Neural cell (in vitro differentiated cells): Measurements from ENCODE around the gene ATP5MG. TPM values are rescaled to one million over a fixed set of nuclear protein-coding genes. Genes with fewer than 3 reads are reported as not detected.

Source experiments
- H2AFZ ChIP-seq: fragments of 200-600, 300-800 bp; sonication (generic), shearing (Covaris generic); 2 replicates; pipeline ENCODE4 v1.6.0; 2014; ENCODE audit warnings: low read depth, mild to moderate bottlenecking, antibody characterized with exemption, low read length, moderate library complexity
- H3F3A ChIP-seq: fragments of 200-600 bp; shearing (Covaris generic); 2 replicates; pipeline ENCODE4 v1.6.1; 2016; ENCODE audit warnings: mild to moderate bottlenecking, moderate library complexity, mixed read lengths, antibody characterized with exemption, low read length; ENCODE audit not compliant: insufficient read depth, poor library complexity, severe bottlenecking
- H3K27ac ChIP-seq: fragments of 200-600, 300-800 bp; sonication (generic), shearing (Covaris generic); 2 replicates; pipeline ENCODE4 v1.5.1; 2014; ENCODE audit warnings: mild to moderate bottlenecking, low read length, moderate library complexity
- H3K27me3 ChIP-seq: fragments of 300-800, 200-600 bp; sonication (generic), shearing (Covaris generic); 2 replicates; pipeline ENCODE4 v1.6.0; 2014; ENCODE audit warnings: mild to moderate bottlenecking, low read depth, low read length, moderate library complexity; ENCODE audit not compliant: insufficient read depth
- H3K36me3 ChIP-seq: fragments of 300-800, 200-600 bp; sonication (generic), shearing (Covaris generic); 2 replicates; pipeline ENCODE4 v1.5.1; 2014; ENCODE audit warnings: mild to moderate bottlenecking, antibody characterized with exemption, low read length, moderate library complexity; ENCODE audit not compliant: insufficient read depth
- H3K4me2 ChIP-seq: fragments of 300-800, 200-600 bp; sonication (generic), shearing (Covaris generic); 2 replicates; pipeline ENCODE4 v1.6.0; 2014; ENCODE audit warnings: mild to moderate bottlenecking, low read length
- H3K4me3 ChIP-seq: fragments of 300-800, 200-600 bp; sonication (generic), shearing (Covaris generic); 2 replicates; pipeline ENCODE4 v1.5.1; 2014; ENCODE audit warnings: mild to moderate bottlenecking, low read length, moderate library complexity
- H3K79me2 ChIP-seq: fragments of 200-600 bp; shearing (Covaris generic); replicated peaks from 2 replicates; pipeline ENCODE4 v1.6.0; 2014; ENCODE audit warnings: mild to moderate bottlenecking, low read length, moderate library complexity; ENCODE audit not compliant: insufficient read depth
- H3K9ac ChIP-seq: fragments of 300-800, 200-600 bp; sonication (generic), shearing (Covaris generic); 2 replicates; pipeline ENCODE4 v1.6.1; 2016; ENCODE audit warnings: mild to moderate bottlenecking, low read length, mixed read lengths
- H3K9me2 ChIP-seq: fragments of 200-600 bp; shearing (Covaris generic); 2 replicates; pipeline ENCODE4 v1.6.1; 2016; ENCODE audit warnings: mild to moderate bottlenecking, low read length, mixed read lengths; ENCODE audit not compliant: insufficient read depth
- H3K9me3 ChIP-seq: fragments of 200-600, 300-800 bp; sonication (generic), shearing (Covaris generic); 2 replicates; pipeline ENCODE4 v1.6.1; 2016; ENCODE audit warnings: mild to moderate bottlenecking, mixed run types, low read length, moderate library complexity, mixed read lengths
- H4K20me1 ChIP-seq: fragments of 200-600 bp; shearing (Covaris generic); 2 replicates; pipeline ENCODE4 v1.6.1; 2016; ENCODE audit warnings: mild to moderate bottlenecking, mixed run types; ENCODE audit not compliant: insufficient read depth
- EP300 ChIP-seq: fragments of 450-650 bp; conservative IDR thresholded peaks from 2 replicates; pipeline ENCODE4 v1.6.1; 2014; ENCODE audit warnings: antibody characterized with exemption, mild to moderate bottlenecking, moderate library complexity; ENCODE audit not compliant: poor library complexity, severe bottlenecking
- EZH2 ChIP-seq: fragments of 200-600, 300-800 bp; shearing (Covaris generic), sonication (generic); IDR thresholded peaks from 2 replicates; pipeline ENCODE4 v1.6.1; 2014; ENCODE audit warnings: antibody characterized with exemption, low read length, borderline replicate concordance, mild to moderate bottlenecking; ENCODE audit not compliant: insufficient read depth, poor library complexity, severe bottlenecking
- MXI1 ChIP-seq: fragments of 450-650 bp; conservative IDR thresholded peaks from 2 replicates; pipeline ENCODE4 v1.6.1; 2014; ENCODE audit warnings: antibody characterized with exemption, mild to moderate bottlenecking; ENCODE audit not compliant: poor library complexity, severe bottlenecking
- POLR2AphosphoS5 ChIP-seq: IDR thresholded peaks from 2 replicates; pipeline ENCODE4 v1.6.1; 2012
- RAD21 ChIP-seq: fragments of 450-650 bp; conservative IDR thresholded peaks from 2 replicates; pipeline ENCODE4 v1.6.1; 2014; ENCODE audit warnings: antibody characterized with exemption, mild to moderate bottlenecking, moderate library complexity
- SMC3 ChIP-seq: fragments of 450-650 bp; conservative IDR thresholded peaks from 2 replicates; pipeline ENCODE4 v1.6.1; 2014; ENCODE audit warnings: antibody characterized with exemption, mild to moderate bottlenecking, moderate library complexity; ENCODE audit not compliant: poor library complexity
- TAF1 ChIP-seq: IDR thresholded peaks from 2 replicates; pipeline ENCODE4 v1.6.1; 2012; ENCODE audit warnings: low read depth
- polyA plus RNA-seq: library from polyadenylated mRNA; depleted of rRNA; stranded (reverse); fragments of >200 nt; gene quantifications from 2 replicates; pipeline ENCODE4 v1.2.3, GENCODE V29; 2014
- TF ChIP-seq, protein P1 (sequence below): fragments of 450-650 bp; IDR thresholded peaks from 2 replicates; pipeline ENCODE4 v1.5.1; 2014; ENCODE audit warnings: antibody characterized with exemption, mild to moderate bottlenecking, moderate library complexity; ENCODE audit not compliant: poor library complexity, severe bottlenecking
- TF ChIP-seq, protein P2 (sequence below): IDR thresholded peaks from 2 replicates; pipeline ENCODE4 v1.6.1; 2012; ENCODE audit warnings: borderline replicate concordance

Gene ATP5MG
- polyA plus RNA-seq, 1 donor from 2014 or later, result 153 TPM

DNA sequence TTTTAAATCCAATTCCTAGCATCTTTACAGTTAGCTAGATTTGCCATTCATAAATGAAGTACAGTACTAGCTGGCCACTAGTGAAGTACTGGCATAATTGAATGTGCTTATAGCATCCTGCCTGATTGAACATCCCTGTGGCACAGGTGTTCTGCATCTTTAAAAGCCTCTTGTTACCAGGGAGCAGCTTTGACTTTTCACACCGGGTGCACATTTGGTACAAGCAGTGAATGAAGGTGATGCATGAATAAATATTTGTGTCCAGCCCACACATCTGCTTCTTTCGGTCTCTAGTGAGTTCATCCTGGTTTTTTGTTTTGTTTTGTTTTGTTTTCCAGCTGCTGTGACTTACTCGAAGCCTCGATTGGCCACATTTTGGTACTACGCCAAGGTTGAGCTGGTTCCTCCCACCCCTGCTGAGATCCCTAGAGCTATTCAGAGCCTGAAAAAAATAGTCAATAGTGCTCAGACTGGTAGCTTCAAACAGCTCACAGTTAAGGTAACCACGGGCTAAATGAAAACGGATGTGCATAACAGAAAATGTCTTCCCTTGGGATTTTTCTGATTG lies 5.3 kb downstream of the ATP5MG start:
- H3K9me2 ChIP-seq, result no peaks in the 10 kb centered on the region
- TF ChIP-seq EP300 (no peak), EZH2 (no peak), POLR2AphosphoS5 (no peak), MXI1 (no peak), RAD21 (no peak), SMC3 (no peak), TAF1 (no peak)
- TF ChIP-seq, protein P1, sequence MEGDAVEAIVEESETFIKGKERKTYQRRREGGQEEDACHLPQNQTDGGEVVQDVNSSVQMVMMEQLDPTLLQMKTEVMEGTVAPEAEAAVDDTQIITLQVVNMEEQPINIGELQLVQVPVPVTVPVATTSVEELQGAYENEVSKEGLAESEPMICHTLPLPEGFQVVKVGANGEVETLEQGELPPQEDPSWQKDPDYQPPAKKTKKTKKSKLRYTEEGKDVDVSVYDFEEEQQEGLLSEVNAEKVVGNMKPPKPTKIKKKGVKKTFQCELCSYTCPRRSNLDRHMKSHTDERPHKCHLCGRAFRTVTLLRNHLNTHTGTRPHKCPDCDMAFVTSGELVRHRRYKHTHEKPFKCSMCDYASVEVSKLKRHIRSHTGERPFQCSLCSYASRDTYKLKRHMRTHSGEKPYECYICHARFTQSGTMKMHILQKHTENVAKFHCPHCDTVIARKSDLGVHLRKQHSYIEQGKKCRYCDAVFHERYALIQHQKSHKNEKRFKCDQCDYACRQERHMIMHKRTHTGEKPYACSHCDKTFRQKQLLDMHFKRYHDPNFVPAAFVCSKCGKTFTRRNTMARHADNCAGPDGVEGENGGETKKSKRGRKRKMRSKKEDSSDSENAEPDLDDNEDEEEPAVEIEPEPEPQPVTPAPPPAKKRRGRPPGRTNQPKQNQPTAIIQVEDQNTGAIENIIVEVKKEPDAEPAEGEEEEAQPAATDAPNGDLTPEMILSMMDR, result no peak
- TF ChIP-seq, protein P2, sequence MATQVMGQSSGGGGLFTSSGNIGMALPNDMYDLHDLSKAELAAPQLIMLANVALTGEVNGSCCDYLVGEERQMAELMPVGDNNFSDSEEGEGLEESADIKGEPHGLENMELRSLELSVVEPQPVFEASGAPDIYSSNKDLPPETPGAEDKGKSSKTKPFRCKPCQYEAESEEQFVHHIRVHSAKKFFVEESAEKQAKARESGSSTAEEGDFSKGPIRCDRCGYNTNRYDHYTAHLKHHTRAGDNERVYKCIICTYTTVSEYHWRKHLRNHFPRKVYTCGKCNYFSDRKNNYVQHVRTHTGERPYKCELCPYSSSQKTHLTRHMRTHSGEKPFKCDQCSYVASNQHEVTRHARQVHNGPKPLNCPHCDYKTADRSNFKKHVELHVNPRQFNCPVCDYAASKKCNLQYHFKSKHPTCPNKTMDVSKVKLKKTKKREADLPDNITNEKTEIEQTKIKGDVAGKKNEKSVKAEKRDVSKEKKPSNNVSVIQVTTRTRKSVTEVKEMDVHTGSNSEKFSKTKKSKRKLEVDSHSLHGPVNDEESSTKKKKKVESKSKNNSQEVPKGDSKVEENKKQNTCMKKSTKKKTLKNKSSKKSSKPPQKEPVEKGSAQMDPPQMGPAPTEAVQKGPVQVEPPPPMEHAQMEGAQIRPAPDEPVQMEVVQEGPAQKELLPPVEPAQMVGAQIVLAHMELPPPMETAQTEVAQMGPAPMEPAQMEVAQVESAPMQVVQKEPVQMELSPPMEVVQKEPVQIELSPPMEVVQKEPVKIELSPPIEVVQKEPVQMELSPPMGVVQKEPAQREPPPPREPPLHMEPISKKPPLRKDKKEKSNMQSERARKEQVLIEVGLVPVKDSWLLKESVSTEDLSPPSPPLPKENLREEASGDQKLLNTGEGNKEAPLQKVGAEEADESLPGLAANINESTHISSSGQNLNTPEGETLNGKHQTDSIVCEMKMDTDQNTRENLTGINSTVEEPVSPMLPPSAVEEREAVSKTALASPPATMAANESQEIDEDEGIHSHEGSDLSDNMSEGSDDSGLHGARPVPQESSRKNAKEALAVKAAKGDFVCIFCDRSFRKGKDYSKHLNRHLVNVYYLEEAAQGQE, result no peak
- no peak overlapping the region for H3K4me2 ChIP-seq
- H3K9me3 ChIP-seq, result no peaks in the 10 kb centered on the region
- no peaks in the 10 kb centered on the region for H3F3A ChIP-seq
- H4K20me1 ChIP-seq, result no peaks in the 10 kb centered on the region
- no peaks in the 10 kb centered on the region for H3K27me3 ChIP-seq
- no peak overlapping the region for H3K9ac ChIP-seq
- no peak overlapping the region for H3K27ac ChIP-seq
- H3K4me3 ChIP-seq, result no peak overlapping the region
- no peak overlapping the region for H2AFZ ChIP-seq
- H3K79me2 ChIP-seq, result peaks cover 58% of the 10 kb centered on the region
- H3K36me3 ChIP-seq, result no peaks in the 10 kb centered on the region

DNA sequence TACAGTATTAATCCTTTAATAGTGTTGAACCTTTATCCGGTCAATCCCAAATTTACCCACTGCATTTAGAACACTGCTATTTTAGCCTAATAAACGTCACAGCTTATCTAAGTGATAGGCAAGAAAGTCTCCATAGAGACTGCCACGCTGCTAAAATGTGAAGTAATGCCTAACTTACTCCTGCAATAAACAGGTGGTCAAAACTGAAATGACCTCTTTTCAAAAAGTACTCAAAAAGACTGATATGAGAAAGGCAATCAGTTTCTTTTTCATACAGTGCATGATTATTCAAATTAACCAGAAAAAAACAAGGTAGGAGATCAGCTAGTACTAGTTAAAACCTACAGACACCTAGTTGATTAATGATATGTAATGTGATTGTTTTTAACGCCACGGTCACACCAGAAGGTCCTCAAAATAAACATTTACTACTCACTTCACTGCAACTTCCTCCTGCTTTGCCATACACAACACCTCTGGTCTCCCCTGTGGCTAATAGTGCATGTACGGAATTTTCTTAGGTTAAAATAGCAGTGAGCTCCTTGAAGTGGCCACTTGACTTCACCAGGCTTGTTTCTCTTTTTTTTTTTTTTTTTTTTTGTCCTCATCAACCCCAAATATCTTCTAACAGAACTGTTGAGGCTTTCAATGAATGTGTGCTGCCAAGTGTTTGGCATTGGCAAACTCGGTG lies 8.8 kb downstream of the ATP5MG start:
- Histone ChIP-seq H3K4me2 (no peak overlapping the region), H3K4me3 (no peak overlapping the region), H3K79me2 (peaks cover 23% of the 10 kb centered on the region), H3K9me2 (no peaks in the 10 kb centered on the region), H3F3A (no peaks in the 10 kb centered on the region), H3K9me3 (no peaks in the 10 kb centered on the region), H2AFZ (no peak overlapping the region), H3K27me3 (no peaks in the 10 kb centered on the region), H3K9ac (no peak overlapping the region), H3K36me3 (no peaks in the 10 kb centered on the region), H3K27ac (no peak overlapping the region), H4K20me1 (no peaks in the 10 kb centered on the region)
- TF ChIP-seq, protein P1, result no peak
- no peak for TF ChIP-seq SMC3
- no peak for TF ChIP-seq TAF1
- TF ChIP-seq, protein P2, result no peak
- no peak for TF ChIP-seq EZH2
- TF ChIP-seq RAD21, result no peak
- TF ChIP-seq POLR2AphosphoS5, result no peak
- TF ChIP-seq EP300, result no peak
- no peak for TF ChIP-seq MXI1
